ENCODE measurements around the gene GPC3. TPM values are rescaled to one million over a fixed set of nuclear protein-coding genes. Genes with fewer than 3 reads are reported as not detected.
"Not testable (repeated sequence)": the region's sequence is repeated elsewhere in the genome, so short reads cannot be mapped to it uniquely, and the experiment has no call there.

The GPC3 gene
- 3.8 and 5.7 TPM in 2 replicates for total RNA-seq (2014; rRNA removed; shearing (Covaris generic))

DNA sequence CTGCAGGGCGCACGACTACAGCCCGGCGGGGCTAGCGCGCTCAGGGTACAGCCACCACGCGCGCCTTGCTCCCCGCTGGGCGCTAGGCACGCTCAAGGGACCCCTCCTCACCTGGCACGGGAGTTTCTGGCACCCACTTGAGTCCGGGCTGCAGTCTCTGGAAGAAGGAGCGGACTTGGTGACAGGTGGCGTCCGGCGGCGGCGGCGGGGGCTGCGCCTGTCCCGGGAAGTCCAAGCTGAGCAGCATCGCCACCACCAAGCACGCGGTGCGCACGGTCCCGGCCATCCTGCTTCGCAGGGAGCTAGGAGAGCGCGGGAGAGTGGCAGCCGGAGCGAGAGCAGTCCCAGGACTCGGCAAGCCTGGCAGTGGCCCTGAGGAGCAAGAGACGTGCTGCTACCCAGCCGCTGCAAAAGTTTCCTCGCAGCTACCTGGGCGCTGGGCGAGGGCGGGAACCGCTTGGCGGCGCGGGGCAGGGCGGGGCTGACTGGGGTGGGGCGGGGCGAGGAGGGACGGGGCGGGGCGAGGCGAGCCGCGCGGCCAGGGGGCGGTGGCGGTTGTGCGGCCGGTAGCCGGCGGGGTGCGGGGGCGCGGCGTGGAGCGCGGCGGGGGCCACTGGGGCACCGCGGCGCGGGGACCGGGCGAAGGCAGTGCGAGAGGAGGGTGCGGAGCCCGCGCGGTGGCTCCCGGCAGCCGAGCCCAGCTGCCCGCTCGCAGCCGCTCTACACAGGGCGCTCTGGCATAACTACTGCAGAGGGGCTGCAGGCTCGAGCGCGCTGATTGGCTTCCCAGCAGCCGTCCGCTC, at the start of gene GPC3:
GPC3 (minus strand) TSS at position 431 of the 803 bp plus-strand sequence.
- Histone ChIP-seq H3K27me3 (replicated peaks) (no peaks in the 10 kb centered on the region), H3K9me3 (replicated peaks) (no peaks in the 10 kb centered on the region), H3K27ac (no peak within 1 kb of the TSS), H3K4me3 (peak within 1 kb of the TSS; percentile 48), H3K36me3 (no peaks in the 10 kb centered on the region), H3K4me1 (replicated peaks) (peaks cover 20% of the 10 kb centered on the region)
- DNase-seq (ENCODE audit: low read depth in 1 of 2, low spot score in 2 of 2), result peak in 1 of 2 experiments; percentile 62

DNA sequence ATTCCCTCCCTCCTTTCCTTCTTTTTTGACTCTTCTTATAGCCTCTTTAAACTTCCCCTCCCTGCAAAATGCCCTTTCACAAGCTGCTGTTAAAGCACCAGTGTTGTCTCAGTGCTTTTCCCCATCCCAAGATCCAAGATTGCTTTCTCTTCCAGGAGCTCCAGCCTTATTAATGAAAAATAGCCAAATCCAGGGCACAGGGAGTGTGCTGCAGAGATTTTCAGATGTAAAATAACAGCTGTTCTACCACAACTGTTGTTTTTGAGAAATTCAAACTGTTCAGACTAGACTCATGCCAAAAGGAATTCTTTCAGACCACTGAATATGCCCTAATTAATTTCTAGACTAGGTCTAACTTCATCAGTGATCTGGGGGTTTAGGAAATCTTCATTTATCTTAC, 47.0 kb upstream of the GPC3 start:
- Histone ChIP-seq H3K4me1 (replicated peaks) (no peaks in the 10 kb centered on the region), H3K9me3 (replicated peaks) (no peaks in the 10 kb centered on the region), H3K27me3 (replicated peaks) (no peaks in the 10 kb centered on the region), H3K4me3 (no peak overlapping the region), H3K36me3 (no peaks in the 10 kb centered on the region), H3K27ac (no peak overlapping the region)
- DNase-seq (ENCODE audit: low read depth in 1 of 2, low spot score in 2 of 2), result no peak

- Histone ChIP-seq H3K27ac (no peak overlapping the region), H3K9me3 (replicated peaks) (no peaks in the 10 kb centered on the region), H3K4me1 (replicated peaks) (no peaks in the 10 kb centered on the region), H3K27me3 (replicated peaks) (no peaks in the 10 kb centered on the region), H3K36me3 (no peaks in the 10 kb centered on the region), H3K4me3 (no peak overlapping the region)
- peak in 1 of 2 experiments; percentile 30 for DNase-seq (ENCODE audit: low read depth in 1 of 2, low spot score in 2 of 2)
These were observed 41.3 kb upstream of the GPC3 start for GRCh38 chrX:134026565-134027311.

GRCh38 chrX:134025986-134026545, 40.7 kb upstream of the GPC3 start:
- H3K4me3 ChIP-seq, result no peak overlapping the region
- no peaks in the 10 kb centered on the region for H3K4me1 ChIP-seq (replicated peaks)
- no peaks in the 10 kb centered on the region for H3K9me3 ChIP-seq (replicated peaks)
- no peaks in the 10 kb centered on the region for H3K27me3 ChIP-seq (replicated peaks)
- no peaks in the 10 kb centered on the region for H3K36me3 ChIP-seq
- no peak for DNase-seq (ENCODE audit: low read depth in 1 of 2, low spot score in 2 of 2)
- H3K27ac ChIP-seq, result no peak overlapping the region

DNA sequence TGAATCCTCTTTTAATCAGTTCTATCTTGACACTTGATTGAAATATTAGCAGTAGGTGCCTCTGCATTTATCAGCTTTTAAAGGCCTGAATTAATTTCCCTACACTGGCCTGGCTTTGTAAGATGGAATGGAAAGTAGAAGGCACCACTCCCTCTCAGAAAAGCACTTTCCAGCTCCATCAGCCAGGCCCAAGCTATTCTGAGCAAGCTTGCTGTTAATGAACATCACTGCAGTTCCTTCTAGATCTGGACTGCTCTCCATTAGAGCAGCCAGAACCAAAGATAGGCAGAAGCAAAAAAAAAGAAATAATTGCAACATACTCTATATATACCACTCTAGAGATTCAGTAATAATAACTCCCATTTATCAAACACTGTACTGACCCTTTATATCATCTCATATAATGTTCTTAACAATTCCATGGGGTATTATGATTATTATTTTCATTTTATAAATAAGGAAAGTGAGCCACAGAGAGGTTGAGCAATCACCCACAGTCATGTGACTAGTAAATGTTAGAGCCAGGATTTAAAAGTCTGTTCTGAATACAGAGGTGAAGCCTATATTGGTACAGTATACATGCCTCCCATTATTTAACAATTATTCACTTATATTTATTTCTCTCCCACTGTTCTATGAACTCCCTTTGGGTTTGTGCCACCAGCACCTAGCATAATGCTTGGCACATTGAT, 39.4 kb upstream of the GPC3 start:
- Histone ChIP-seq H3K4me3 (no peak overlapping the region), H3K36me3 (no peaks in the 10 kb centered on the region), H3K27ac (no peak overlapping the region), H3K4me1 (replicated peaks) (no peaks in the 10 kb centered on the region), H3K9me3 (replicated peaks) (no peaks in the 10 kb centered on the region), H3K27me3 (replicated peaks) (no peaks in the 10 kb centered on the region)
- no peak for DNase-seq (ENCODE audit: low read depth in 1 of 2, low spot score in 2 of 2)

- Histone ChIP-seq H3K9me3 (replicated peaks) (no peaks in the 10 kb centered on the region), H3K27me3 (replicated peaks) (no peaks in the 10 kb centered on the region), H3K4me3 (no peak overlapping the region), H3K4me1 (replicated peaks) (no peaks in the 10 kb centered on the region), H3K27ac (no peak overlapping the region), H3K36me3 (no peaks in the 10 kb centered on the region)
- no peak for DNase-seq (ENCODE audit: low read depth in 1 of 2, low spot score in 2 of 2)
These were observed 38.5 kb upstream of the GPC3 start for GRCh38 chrX:134023851-134024281.

DNA sequence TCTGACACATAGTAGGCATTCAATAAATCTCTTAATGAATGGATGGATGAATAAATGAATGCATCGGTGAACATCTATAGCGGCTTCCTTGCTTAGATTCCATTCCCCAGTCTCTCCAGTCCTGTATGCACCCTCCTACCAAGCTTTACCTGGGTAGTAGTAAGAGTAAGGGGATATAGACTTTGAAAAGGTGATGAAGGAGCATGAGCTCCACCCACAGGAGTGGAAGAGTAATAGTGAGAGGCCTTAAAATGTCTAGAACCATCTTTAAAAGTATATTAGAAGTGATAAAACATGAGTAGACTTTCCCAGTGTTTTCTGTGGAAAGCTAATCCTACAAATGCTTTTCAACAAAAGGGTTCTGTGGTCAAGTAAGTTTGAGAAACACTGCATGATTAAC, 35.5 kb upstream of the GPC3 start:
- Histone ChIP-seq H3K36me3 (no peaks in the 10 kb centered on the region), H3K4me1 (replicated peaks) (no peaks in the 10 kb centered on the region), H3K4me3 (no peak overlapping the region), H3K27me3 (replicated peaks) (no peaks in the 10 kb centered on the region), H3K9me3 (replicated peaks) (no peaks in the 10 kb centered on the region), H3K27ac (no peak overlapping the region)
- DNase-seq (ENCODE audit: low read depth in 1 of 2, low spot score in 2 of 2), result no peak

DNA sequence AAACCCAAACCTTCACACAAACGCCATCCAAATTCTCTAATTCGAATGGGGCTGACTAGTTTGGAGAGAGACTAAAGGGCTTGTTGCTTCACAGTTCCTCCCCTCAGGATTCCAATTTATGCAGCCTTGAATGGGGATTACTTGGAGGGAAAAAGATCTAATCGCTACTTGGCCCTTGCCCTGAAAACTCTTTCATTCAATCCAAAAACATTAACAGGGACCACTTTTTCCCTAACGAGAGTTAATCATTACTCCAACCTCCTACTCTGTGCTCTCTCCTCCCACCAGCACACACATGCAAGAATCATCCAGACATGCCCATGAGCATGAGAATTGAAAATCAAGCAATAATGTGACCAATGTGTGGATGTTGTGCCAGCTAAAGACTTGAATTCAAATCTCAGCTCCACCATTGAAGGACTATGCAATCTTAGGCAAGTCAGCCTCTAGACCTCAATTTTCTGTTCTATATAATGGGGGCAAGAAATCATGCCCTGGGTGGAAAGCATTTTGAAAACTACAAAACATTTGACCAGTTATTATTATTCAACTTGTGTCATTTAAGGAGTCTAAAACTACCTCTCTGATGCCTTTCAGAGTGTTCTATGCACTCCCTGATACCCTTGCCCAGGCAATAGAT, 34.3 kb upstream of the GPC3 start:
- H3K36me3 ChIP-seq, result no peaks in the 10 kb centered on the region
- no peaks in the 10 kb centered on the region for H3K4me1 ChIP-seq (replicated peaks)
- no peak overlapping the region for H3K27ac ChIP-seq
- no peaks in the 10 kb centered on the region for H3K27me3 ChIP-seq (replicated peaks)
- H3K4me3 ChIP-seq, result no peak overlapping the region
- no peak for DNase-seq (ENCODE audit: low read depth in 1 of 2, low spot score in 2 of 2)
- no peaks in the 10 kb centered on the region for H3K9me3 ChIP-seq (replicated peaks)

GRCh38 chrX:134016309-134016708, 30.9 kb upstream of the GPC3 start:
- H3K4me3 ChIP-seq; DNase-seq (ENCODE audit: low read depth in 1 of 2, low spot score in 2 of 2); H3K36me3 ChIP-seq; H3K27me3 ChIP-seq (replicated peaks); H3K27ac ChIP-seq; H3K4me1 ChIP-seq (replicated peaks); H3K9me3 ChIP-seq (replicated peaks): not testable (repeated sequence)

DNA sequence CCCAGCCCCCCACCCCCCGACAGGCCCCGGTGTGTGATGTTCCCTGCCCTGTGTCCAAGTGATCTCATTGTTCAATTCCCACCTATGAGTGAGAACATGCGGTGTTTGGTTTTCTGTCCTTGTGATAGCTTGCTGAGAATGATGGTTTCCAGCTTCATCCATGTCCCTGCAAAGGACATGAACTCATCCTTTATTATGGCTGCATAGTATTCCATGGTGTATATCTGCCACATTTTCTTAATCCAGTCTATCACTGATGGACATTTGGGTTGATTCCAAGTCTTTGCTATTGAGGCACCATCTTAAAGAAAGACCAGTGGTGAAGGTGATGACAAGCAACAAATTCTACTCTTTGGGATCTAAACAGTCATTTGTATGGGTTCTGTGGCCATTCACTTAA, 30.1 kb upstream of the GPC3 start:
- not testable (repeated sequence) for H3K4me1 ChIP-seq (replicated peaks); H3K9me3 ChIP-seq (replicated peaks); H3K27ac ChIP-seq; H3K27me3 ChIP-seq (replicated peaks); H3K36me3 ChIP-seq; H3K4me3 ChIP-seq; DNase-seq (ENCODE audit: low read depth in 1 of 2, low spot score in 2 of 2)

DNA sequence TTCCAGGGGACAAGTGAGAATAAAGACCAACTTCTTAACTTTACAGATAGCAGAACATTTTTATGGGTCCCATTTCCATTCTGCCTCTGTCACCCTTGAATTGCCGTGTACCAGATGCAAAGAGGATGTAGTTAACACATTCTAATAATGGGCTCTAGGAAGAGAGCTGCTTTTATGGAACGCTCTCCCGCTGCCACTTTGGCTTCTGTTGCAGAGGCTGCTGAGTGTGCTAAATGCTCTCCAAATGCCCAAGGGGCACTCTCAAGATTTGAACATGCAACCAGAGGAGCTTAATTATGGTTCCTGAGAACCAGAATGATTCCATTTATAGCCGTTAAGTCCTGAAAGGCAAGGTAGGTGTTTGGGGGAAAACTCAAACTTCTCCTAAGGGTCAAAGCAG, 28.1 kb upstream of the GPC3 start:
- Histone ChIP-seq H3K27ac (no peak overlapping the region), H3K9me3 (replicated peaks) (no peaks in the 10 kb centered on the region), H3K4me3 (no peak overlapping the region), H3K4me1 (replicated peaks) (no peaks in the 10 kb centered on the region), H3K27me3 (replicated peaks) (no peaks in the 10 kb centered on the region), H3K36me3 (no peaks in the 10 kb centered on the region)
- no peak for DNase-seq (ENCODE audit: low read depth in 1 of 2, low spot score in 2 of 2)

DNA sequence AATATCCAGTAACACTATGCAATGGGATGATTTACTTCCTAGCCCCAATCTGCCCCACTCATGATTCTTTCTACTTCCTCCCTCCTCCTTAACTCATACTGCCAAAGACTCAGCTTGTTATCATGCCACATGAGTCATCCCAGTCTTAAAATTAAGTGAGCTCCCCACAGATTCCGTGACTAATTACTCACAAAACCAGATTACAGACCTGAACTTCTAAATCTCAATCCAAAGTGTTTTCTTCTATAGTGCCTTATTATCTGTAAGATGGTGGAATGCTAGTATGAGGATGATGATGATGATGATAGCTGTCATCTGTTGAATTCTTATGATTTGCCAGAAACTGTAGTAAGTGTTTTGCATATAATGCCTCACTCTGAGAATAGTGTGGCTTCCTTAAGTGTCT, 27.7 kb upstream of the GPC3 start:
- no peaks in the 10 kb centered on the region for H3K9me3 ChIP-seq (replicated peaks)
- H3K4me3 ChIP-seq, result no peak overlapping the region
- no peak overlapping the region for H3K27ac ChIP-seq
- H3K36me3 ChIP-seq, result no peaks in the 10 kb centered on the region
- no peaks in the 10 kb centered on the region for H3K4me1 ChIP-seq (replicated peaks)
- DNase-seq (ENCODE audit: low read depth in 1 of 2, low spot score in 2 of 2), result no peak
- H3K27me3 ChIP-seq (replicated peaks), result no peaks in the 10 kb centered on the region

- Histone ChIP-seq H3K27me3 (replicated peaks) (no peaks in the 10 kb centered on the region), H3K4me3 (no peak overlapping the region), H3K27ac (no peak overlapping the region), H3K9me3 (replicated peaks) (no peaks in the 10 kb centered on the region), H3K36me3 (no peaks in the 10 kb centered on the region), H3K4me1 (replicated peaks) (no peaks in the 10 kb centered on the region)
- no peak for DNase-seq (ENCODE audit: low read depth in 1 of 2, low spot score in 2 of 2)
These were observed 25.3 kb upstream of the GPC3 start for GRCh38 chrX:134010690-134011089.
